ENCODE results near the gene DHTKD1.
A peak's percentile ranks its signal among the peaks of the same experiment; 100 is the strongest.

Gene DHTKD1, protein sequence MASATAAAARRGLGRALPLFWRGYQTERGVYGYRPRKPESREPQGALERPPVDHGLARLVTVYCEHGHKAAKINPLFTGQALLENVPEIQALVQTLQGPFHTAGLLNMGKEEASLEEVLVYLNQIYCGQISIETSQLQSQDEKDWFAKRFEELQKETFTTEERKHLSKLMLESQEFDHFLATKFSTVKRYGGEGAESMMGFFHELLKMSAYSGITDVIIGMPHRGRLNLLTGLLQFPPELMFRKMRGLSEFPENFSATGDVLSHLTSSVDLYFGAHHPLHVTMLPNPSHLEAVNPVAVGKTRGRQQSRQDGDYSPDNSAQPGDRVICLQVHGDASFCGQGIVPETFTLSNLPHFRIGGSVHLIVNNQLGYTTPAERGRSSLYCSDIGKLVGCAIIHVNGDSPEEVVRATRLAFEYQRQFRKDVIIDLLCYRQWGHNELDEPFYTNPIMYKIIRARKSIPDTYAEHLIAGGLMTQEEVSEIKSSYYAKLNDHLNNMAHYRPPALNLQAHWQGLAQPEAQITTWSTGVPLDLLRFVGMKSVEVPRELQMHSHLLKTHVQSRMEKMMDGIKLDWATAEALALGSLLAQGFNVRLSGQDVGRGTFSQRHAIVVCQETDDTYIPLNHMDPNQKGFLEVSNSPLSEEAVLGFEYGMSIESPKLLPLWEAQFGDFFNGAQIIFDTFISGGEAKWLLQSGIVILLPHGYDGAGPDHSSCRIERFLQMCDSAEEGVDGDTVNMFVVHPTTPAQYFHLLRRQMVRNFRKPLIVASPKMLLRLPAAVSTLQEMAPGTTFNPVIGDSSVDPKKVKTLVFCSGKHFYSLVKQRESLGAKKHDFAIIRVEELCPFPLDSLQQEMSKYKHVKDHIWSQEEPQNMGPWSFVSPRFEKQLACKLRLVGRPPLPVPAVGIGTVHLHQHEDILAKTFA

DNA sequence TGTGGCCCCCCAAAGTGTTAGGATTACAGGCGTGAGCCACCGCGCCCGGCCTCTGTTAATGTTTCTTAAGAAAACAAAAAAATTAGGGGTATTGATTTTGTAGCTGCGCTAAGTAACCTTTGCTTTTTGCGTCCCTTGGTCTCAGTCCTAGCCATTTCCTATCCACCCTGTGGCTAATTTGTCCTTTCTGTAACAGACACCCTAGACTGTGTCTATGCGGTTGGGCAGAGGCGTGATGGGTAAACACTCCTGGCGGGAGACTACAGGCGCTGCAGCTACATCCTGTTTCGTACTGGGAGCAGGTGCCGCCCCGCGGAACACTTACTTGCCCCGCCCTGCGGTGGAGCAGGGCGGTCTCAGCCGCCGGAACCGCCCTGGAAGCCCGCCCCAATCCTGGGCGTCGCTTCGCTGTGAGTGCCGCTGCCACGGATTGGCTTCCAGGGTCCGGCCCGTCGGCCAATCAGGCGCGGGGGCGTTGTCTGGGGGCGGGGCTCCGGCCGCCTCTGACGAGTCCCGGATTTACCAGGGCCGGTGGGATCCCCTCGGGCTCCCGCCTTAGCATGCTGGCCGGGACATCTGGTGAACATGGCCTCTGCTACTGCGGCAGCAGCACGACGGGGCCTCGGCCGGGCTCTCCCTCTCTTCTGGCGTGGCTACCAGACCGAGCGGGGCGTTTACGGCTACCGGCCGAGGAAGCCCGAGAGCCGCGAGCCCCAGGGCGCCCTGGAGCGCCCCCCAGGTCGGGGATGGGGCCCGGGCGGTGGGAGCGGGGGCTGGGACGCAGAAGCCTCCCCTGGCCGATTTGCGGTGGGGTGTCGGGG lies at the start of gene DHTKD1:
DHTKD1 (plus strand) TSS at position 506 of the 821 bp plus-strand sequence; CDS start at position 586, 80 bp downstream.
- peak; percentile 99 for DNase-seq

DNA sequence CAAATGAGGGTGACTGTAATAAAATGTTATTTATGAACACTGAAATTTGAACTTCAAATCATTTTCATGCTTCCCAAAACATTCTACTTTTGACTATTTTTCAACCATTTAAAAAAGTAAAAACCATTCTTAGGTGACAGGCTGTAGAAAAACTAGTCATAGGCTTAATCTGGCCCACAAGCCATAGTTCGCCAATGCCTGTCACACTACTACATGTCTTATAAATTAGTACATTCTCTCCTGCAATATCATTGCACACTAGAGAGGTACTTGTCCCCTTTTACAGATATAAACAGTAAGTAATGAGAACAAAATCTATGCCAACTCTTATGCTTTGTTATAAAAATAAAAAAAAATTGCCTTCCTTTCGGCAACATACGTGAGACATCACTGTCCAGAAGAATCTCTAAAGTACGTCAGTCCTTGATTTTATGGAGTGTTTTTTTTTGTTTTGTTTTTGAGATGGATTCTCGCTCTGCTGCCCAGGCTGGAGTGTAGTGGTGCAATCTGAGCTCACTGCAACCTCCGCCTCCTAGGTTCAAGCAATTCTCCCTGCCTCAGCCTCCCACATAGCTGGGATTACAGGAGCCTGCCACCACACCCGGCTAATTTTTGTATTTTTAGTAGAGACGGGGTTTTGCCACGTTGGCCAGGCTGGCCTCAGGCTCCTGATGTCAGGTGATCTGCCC lies 49.3 kb upstream of the DHTKD1 start:
- DNase-seq: no peak

DNA sequence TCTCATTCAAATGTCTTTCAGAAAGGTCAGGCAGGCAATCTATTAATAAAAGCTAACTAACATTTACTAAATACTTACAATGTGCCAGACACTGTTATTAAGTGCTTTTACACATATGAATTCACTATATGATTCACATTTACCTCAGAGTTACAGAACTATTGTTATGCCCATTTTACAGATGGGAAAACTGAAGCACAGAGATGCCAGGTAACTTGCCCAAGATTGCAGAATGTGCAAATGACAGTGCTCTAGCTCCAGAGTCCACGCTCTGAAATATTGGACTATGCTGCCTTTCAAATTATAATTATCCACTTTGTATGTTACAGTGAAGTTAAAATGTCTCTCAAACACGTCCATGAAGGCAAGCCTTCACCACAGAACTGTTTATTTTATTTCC lies 48.2 kb upstream of the DHTKD1 start:
- DNase-seq: no peak

DNA sequence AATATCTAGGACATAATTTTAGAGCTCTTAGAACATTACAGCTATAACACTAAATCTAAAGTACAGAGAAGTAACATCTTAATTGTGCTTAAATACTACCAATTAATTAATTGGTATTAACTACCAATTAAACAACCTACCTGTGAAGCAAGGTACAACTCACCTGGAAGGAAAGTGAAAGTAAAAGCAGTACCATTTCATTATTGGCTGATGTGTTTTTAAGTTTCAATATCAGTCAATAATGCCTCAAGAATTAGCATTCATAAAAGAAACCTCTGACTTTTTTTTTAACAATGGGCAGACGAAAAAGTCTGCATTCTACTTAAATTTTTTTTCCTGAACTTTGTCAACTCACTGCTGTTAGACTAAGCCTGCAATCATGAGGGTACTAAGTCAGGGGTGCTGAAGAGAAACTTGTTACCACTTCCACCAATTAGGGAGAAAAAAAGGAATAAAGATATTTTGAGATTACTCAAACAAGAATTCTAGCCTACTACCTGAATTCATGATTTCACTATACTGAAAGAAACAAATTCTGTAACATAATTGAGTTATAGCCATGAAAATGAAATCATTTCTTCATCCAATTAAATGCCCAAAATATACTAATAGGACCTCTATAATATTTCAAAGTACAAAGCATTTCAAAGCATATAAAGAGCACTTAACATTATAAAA lies 46.0 kb upstream of the DHTKD1 start:
- DNase-seq: no peak

DNA sequence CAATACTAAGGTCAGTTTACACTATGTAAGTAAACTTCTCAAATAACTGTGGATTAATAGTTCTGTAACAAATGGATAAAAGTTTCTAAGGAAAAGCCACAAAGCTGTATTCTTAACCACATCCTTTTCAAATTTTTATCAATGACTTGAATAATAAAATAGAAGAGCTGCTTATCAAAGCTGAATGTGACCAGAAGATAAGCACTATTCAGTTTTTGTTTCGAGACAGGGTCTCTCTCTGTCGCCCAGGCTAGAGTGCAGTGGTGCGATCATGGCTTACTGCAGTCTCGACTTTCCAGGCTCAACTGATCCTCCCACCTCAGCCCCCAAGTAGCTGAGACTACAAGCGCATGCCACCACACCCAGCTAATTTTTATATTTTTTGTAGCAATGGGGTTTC lies 43.2 kb upstream of the DHTKD1 start:
- DNase-seq: no peak

DNA sequence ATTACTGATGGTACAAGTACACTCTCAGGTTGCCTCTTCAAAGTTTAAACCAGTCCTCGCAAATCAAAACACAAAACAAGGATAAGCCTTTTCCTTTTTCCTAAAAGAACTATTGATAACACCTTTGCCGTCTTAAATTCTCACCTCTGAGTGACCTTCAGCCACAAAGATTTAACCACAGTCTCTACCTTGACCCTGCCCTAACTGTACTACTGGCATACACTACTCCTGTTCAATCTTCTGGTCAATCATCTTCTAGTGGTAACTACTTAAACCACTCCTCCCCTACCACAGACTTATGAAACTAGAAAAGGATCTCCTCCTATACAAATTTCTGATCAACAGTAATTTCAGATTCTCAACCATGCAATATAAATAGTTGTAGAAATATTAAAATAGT lies 41.2 kb upstream of the DHTKD1 start:
- no peak for DNase-seq

DNA sequence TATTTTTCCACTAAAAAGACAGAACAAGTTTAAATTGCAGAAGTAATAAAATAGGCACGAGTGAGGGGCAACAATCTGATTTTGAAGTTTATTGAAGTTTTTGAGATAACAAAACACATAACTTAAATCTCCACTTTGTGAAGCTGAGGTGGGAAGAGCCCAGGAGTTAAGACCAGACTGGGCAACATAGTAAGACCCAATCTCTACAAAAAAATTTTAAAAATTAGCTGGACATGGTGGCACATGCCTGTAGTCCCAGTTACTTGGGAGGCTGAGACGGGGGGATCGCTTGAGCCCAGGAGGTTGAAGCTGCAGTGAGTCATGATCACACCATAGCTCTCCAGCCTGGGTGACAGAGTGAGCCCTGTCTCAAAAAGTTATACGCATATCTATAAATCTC lies 37.4 kb upstream of the DHTKD1 start:
- no peak for DNase-seq

DNA sequence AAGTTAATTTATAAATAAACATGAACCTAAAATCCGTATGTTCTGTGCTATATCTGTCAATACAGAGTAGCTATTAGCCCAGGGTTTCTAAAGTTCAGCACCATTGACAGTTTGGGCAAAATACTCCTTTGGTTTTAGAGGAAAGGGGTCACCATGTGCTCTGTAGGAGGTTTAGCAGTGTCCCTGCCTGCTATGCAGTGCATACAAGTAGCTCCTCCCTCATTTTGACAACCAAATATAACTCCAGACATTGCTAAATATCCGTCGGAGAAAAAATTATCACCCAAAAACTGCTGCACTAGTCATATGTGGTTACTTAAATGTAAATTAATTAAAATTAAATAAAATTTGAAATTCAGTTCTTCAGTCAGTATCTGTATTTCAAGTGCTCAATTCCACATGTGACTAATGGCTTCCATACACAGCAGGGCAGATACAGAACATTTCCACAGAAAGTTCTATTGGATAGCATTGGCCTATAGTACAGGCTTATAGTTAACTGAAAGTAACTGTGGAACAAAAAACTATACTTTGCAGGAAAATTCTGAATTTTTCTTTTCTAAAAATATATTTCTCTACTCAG lies 32.6 kb upstream of the DHTKD1 start:
- DNase-seq: no peak

DNA sequence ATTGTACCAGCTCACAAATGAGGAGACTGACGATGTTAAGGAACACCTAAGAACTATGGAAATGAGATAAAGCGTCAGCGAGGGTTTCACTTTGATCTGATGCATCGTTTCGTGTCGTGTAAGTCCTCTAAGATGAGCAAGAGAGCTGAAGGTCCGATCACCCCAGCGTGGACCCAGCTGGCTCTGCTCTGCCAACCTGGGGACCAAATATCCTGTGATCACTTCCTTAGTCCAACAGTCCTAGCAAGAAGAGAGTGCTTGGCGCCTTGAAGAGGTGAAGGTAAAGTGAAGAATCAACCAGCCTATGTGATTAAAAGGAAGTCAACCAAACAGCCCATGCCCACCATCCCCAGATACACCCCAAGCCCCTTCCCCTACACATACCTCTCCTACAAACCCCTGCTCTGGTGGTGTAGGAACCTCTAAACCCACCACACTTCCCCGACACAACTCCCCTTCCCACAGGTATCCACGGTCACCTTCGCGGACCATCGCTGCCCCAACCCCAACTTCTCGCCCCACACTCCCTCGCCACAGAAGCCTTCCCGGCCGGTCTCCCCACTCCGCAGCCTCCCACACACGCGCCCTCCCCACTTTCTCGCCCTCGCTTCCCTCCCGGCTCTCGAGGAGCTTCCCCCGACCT lies 26.9 kb upstream of the DHTKD1 start:
- no peak for DNase-seq

DNA sequence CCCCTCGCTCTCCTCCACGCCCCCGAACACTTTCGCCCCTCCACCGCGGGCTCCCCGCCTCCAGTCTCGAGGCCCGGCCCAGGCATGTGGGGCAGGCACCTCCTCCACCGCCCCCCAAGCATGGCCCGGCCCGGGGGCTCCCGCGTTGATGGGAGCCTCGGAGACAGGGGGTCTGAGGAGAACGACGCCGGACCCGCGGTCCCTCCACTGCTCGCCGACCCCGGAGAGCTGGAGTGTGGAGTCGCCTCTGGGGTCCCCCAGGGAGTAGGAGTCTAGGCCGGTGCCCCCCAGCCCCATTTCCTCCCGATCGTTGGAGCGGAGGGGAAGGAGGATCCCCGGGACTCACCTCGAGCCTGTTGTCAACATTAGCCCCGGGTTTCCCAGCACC lies 26.4 kb upstream of the DHTKD1 start:
- peak; percentile 80 for DNase-seq

DNA sequence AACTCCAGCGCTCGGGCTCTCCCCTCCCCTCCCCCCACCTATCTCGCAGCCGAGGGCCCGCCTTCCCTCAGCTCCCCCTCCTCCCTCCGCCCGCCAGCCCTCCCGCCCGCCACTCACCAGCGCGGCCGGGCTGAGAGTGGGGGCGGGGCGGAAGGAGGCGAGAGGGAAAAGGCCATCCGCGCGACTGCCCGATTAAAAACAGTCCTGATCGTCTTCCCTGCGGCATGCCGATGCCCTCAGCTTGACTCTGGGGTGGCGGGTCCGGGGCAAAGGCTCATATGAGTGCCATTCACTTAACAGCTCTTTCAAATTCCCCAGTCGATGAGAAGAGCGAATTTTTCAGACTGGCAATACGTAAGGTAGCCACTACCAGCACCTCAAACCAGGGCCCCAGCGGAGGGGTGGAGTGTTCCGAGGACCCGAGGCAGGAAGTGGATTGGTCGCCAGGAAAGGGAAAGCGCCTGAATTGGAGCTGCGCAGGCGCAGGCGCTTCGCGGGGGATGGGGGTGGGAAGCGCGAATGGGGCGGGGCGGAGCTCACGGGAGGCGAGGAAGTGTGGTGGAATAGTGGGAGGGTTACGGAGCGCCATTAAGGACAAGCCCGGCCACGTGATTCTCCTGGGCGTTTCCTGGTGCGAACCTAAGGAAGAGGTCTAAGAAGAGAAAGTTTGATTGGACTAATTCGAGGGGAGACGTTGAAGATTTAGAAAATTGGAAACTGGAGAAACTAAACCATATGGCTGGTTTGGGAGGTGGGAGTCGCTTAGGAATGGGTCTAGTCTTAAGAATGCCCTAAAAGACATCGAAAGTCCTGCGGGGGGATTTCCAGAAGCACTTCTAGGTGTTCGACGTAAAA lies 25.7 kb upstream of the DHTKD1 start, which contains the start of gene UPF2:
UPF2 (minus strand) TSS at position 13 of the 855 bp plus-strand sequence. CDS start 7,386 bp downstream, outside the sequence.
- DNase-seq: peak; percentile 100

DNA sequence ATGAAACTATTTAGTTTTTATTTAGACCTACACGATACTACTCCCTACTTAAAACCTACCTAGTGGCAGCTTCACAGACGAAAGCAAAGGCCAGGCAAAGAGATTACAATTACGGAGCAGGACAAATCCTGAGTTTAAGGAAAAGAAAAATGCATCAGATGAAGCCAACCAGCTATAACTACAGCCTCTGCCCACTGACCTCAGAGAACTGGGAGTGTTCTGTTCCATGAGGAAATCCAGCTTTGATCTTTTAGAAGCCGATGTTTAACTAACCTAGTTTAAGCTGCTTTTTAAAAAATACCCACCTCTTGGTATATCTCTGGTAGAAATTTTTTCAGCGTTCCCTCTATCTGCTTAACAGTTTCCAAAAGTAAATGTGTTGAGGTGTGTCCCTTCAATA lies 23.2 kb upstream of the DHTKD1 start:
- DNase-seq: no peak

DNA sequence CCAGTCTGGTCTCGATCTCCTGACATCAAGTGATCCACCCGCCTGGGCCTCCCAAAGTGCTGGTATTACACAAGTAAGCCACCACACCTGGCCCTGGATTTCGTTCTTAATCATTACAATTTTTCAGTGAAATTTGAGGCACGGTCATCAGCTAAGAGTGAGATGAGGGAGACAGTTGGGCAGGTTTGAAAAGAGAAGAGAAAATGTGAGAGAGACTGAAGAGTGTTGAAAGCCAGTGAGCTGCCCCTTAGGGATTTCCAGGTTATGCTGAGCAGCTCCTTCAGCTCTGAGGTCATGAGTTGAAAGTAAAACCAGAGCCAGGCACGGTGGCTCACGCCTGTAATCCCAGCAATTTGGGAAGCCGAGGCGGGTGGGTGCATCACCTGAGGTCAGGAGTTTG lies 20.2 kb upstream of the DHTKD1 start:
- no peak for DNase-seq

DNA sequence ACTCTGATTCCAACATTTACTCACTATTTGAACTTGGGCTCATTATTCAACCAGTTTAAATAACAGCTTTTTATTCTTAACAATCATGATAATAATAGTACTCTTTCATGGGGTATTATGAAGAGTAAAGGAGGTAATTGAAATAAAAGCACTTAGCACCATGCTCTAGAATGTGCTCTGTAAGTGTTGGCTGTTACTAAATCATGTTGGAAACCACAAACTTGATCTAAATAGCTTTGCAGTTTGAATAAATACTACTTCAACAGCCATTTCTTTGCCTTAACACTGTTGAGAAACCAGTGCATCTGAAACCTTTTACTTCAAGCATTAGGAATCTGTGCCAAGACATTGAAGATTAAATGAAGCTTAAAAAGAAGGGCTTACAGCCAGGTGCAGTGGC lies 18.2 kb upstream of the DHTKD1 start:
- no peak for DNase-seq

DNA sequence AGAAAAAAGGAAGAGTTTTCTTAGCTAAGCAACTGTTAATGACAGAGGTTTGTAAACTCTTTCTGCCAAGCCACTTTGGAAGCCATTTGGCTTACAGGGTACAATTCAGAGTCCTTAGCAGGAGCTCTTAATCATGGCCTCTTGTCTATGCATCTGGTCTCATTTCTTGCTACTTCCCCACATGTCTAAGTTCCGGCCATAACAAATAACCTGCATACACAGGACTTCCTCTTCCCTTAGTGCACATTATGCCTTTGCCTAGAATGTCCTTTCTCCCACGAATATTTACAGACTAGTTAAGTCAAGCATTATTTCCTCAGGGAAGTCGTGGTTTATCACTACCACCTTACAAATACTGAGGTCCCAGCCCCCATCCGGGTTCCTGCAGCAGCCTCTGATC lies 17.5 kb upstream of the DHTKD1 start:
- no peak for DNase-seq

DNA sequence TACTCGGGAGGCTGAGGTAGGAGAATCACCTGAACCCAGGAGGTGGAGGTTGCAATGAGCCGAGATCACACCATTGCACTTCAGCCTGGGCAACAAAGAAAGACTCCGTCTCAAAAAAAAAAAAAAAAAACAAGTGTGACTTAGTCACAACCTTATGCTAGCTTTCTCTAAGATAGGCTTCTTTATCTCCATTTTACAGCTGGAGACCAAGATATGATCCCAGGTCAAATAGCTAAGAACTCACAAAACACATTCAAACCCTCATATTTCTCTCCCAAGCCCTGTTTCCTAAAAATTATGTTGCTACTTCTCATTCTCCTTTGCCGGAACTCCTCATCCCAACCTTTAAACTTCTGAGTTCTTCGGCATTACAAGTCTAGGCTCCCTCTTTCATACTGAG lies 13.0 kb upstream of the DHTKD1 start:
- no peak for DNase-seq

DNA sequence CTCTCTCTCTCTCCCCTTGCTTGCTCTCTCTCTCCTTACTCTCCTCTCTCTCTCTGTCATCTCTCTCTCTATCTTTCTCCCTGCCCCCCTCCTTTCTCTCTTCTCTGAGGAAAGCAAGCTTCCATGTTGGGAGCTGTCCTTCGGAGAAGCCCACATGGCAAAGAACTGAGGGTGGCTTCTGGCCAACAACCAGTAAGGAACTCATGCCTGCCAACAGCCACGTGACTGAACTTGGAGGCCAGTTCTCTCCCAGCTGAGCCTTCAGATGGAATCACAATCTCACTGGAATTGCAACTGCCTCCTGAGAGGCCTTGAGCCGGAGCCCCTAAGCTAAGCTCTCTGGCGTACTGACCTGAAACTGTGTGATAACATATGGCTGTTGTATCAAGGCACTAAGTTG lies 12.0 kb upstream of the DHTKD1 start:
- no peak for DNase-seq

DNA sequence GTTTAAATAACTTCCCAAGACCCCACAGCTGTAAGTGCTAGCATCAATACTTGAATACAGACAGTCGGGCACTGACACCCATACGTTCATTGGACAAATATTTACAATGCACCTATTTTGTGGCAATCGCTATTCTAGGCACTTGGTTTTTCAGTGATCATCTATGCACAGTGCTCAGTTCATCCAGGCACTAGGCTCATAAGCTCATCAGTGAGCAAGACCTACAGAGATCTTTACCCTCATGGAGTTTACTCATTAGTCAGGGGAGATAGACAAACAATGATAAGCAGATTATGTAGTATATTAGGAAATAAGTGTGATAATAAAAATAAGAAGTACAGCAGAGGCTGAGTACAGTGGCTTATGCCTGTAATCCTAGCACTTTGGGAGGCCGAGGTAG lies 7.6 kb upstream of the DHTKD1 start:
- DNase-seq: no peak

DNA sequence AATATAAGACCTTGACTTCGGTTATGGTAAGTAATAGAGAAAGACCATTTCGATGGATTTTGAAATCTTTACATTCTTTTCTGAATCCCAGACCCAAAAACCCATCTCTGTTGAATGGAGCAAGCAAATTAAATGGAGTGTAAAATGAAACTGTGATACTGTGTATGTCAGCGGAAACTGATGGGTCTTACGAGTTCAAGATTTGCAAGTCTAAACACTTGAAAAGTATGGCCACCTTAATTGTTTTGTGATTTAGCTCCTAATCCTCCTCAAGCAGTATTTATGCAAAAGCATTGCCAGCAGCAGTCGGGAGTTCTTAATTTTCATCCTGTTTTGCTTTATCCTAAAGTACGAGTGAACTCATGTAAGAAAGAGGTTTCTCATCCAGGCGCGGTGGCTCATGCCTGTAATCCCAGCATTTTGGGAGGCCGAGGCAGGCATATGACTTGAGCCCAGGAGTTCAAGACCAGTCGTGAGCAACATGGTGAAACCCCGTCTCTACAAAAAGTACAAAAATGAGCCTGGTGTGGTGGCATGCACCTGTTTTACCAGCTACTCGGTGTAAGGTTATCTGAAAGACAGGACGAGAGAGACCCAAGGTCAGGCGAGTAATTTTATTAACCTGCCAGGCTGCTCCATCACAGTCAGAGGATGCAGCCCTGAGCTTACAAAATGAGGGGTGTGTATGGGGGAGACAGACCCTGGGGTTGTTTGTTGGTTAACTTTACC lies 5.8 kb upstream of the DHTKD1 start:
- DNase-seq: no peak
